Measurements from ENCODE around the gene PERCC1.

The PERCC1 gene

DNA sequence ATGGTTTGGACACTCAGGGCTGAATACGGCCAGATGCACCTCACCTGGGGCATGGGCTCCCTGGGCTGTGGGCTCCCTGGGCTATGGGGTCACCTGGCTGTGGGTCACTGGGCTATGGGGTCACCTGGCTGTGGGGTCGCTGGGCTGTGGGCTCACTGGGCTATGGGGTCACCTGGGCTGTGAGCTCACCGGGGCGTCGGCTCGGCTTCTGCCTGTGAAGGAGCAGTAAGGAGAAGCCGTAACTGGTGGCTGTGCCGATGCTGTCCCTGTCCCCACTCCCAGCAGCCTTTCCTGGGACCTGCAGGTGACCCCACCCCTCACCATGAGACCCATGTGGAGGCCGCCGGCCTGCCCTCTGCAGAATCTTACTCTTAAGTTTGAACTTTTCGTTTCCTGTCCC lies 1.9 kb upstream of the PERCC1 start:
- no peaks in the 10 kb centered on the region for H3K36me3 ChIP-seq (ENCODE audit: control insufficient read depth in 1 of 2, insufficient read depth in 2 of 2, low read length in 2 of 2)
- H3K4me3 ChIP-seq (ENCODE audit: low read depth in 1 of 2, low read length in 2 of 2): no peak overlapping the region
- no peaks in the 10 kb centered on the region for H3K27me3 ChIP-seq (ENCODE audit: low read depth, low read length)
- H3K9me3 ChIP-seq (ENCODE audit: control insufficient read depth in 1 of 2, low read length in 2 of 2): no peaks in the 10 kb centered on the region
- no peak overlapping the region for H3K27ac ChIP-seq (ENCODE audit: low read length)
- H3K4me1 ChIP-seq (ENCODE audit: control insufficient read depth in 1 of 2, insufficient read depth in 2 of 2, low read length in 2 of 2): no peaks in the 10 kb centered on the region

GRCh38 chr16:1429631-1430030 lies 1.2 kb upstream of the PERCC1 start:
- Histone ChIP-seq H3K27ac (ENCODE audit: low read length) (no peak overlapping the region), H3K36me3 (ENCODE audit: control insufficient read depth in 1 of 2, insufficient read depth in 2 of 2, low read length in 2 of 2) (no peaks in the 10 kb centered on the region), H3K4me3 (ENCODE audit: low read depth in 1 of 2, low read length in 2 of 2) (no peak overlapping the region), H3K9me3 (ENCODE audit: control insufficient read depth in 1 of 2, low read length in 2 of 2) (no peaks in the 10 kb centered on the region), H3K4me1 (ENCODE audit: control insufficient read depth in 1 of 2, insufficient read depth in 2 of 2, low read length in 2 of 2) (no peaks in the 10 kb centered on the region), H3K27me3 (ENCODE audit: low read depth, low read length) (no peaks in the 10 kb centered on the region)

DNA sequence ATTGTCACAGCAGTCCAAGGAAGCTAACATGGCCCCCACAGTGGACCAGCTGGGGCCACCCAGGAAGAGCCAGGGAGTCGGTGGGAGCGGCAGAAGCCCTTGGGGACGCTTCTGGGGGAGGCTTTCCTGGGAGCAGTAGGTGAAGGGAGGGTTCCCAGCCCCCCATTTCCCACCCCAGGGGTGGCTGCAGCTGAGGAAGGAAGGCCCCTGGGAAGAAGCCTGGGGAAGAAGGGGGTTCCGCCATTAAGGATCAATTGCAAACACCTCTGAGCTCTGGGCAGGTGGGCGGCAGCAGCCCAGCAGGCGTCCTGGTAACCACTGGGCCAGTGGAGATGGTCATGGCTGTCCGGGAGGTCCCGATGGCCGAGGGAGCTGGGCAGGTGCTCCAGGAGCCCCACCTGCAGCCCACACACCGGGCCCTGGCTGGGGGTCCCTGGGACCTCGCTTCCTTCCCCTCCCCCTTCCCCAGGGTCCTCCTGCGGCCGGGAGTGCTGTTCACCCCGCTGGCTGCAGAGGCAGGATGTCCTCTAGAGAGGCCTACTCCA lies 592 bp upstream of the PERCC1 start:
- Histone ChIP-seq H3K4me3 (ENCODE audit: low read depth in 1 of 2, low read length in 2 of 2) (no peak overlapping the region), H3K36me3 (ENCODE audit: control insufficient read depth in 1 of 2, insufficient read depth in 2 of 2, low read length in 2 of 2) (no peaks in the 10 kb centered on the region), H3K27ac (ENCODE audit: low read length) (no peak overlapping the region), H3K4me1 (ENCODE audit: control insufficient read depth in 1 of 2, insufficient read depth in 2 of 2, low read length in 2 of 2) (no peaks in the 10 kb centered on the region), H3K9me3 (ENCODE audit: control insufficient read depth in 1 of 2, low read length in 2 of 2) (no peaks in the 10 kb centered on the region), H3K27me3 (ENCODE audit: low read depth, low read length) (no peaks in the 10 kb centered on the region)

GRCh38 chr16:1431497-1432270 lies 806 bp downstream of the PERCC1 start:
- no peaks in the 10 kb centered on the region for H3K36me3 ChIP-seq (ENCODE audit: control insufficient read depth in 1 of 2, insufficient read depth in 2 of 2, low read length in 2 of 2)
- H3K9me3 ChIP-seq (ENCODE audit: control insufficient read depth in 1 of 2, low read length in 2 of 2): no peaks in the 10 kb centered on the region
- H3K27ac ChIP-seq (ENCODE audit: low read length): no peak overlapping the region
- no peaks in the 10 kb centered on the region for H3K4me1 ChIP-seq (ENCODE audit: control insufficient read depth in 1 of 2, insufficient read depth in 2 of 2, low read length in 2 of 2)
- H3K4me3 ChIP-seq (ENCODE audit: low read depth in 1 of 2, low read length in 2 of 2): no peak overlapping the region
- H3K27me3 ChIP-seq (ENCODE audit: low read depth, low read length): no peaks in the 10 kb centered on the region

DNA sequence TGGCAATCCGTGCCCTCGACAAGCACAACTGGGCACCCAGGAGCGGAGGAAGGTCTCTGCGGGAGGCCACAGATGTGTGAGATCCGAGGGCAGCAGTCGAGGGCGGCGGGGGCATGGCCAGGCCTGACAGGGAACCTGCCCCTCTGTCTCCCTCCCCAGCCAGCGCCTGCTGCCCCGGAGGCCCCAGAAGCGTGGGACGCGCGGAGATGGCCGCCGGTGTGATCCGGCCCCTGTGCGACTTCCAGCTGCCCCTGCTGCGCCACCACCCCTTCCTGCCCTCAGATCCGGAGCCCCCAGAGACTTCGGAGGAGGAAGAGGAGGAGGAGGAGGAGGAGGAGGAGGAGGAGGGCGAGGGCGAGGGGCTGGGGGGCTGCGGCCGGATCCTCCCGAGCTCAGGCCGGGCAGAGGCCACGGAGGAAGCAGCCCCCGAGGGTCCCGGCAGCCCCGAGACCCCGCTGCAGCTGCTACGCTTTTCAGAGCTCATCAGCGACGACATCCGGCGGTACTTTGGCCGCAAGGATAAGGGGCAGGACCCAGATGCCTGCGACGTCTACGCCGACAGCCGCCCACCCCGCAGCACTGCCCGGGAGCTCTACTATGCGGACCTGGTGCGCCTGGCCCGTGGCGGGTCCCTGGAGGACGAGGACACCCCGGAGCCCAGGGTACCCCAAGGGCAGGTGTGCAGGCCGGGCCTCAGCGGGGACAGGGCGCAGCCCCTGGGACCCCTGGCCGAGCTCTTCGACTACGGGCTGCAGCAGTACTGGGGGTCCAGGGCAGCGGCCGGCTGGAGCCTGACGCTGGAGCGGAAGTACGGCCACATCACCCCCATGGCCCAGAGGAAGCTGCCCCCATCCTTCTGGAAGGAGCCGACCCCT lies 1.7 kb downstream of the PERCC1 start:
- Histone ChIP-seq H3K4me3 (ENCODE audit: low read depth in 1 of 2, low read length in 2 of 2) (no peak overlapping the region), H3K9me3 (ENCODE audit: control insufficient read depth in 1 of 2, low read length in 2 of 2) (no peaks in the 10 kb centered on the region), H3K27me3 (ENCODE audit: low read depth, low read length) (no peaks in the 10 kb centered on the region), H3K4me1 (ENCODE audit: control insufficient read depth in 1 of 2, insufficient read depth in 2 of 2, low read length in 2 of 2) (no peaks in the 10 kb centered on the region), H3K36me3 (ENCODE audit: control insufficient read depth in 1 of 2, insufficient read depth in 2 of 2, low read length in 2 of 2) (no peaks in the 10 kb centered on the region), H3K27ac (ENCODE audit: low read length) (no peak overlapping the region)

DNA sequence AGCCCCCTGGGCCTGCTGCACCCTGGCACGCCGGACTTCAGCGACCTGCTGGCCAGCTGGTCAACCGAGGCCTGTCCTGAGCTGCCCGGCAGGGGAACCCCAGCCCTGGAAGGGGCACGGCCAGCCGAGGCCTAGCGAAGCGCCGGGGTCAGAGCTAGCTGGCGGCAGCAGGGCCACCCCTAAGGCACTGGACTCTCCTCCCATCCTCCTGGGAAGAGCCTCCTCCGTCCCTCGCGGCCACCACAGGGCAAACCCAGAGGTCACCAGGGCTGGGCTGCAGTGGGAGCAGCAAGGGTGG lies 2.3 kb downstream of the PERCC1 start:
- H3K9me3 ChIP-seq (ENCODE audit: control insufficient read depth in 1 of 2, low read length in 2 of 2): no peaks in the 10 kb centered on the region
- H3K36me3 ChIP-seq (ENCODE audit: control insufficient read depth in 1 of 2, insufficient read depth in 2 of 2, low read length in 2 of 2): no peaks in the 10 kb centered on the region
- H3K27me3 ChIP-seq (ENCODE audit: low read depth, low read length): no peaks in the 10 kb centered on the region
- H3K4me3 ChIP-seq (ENCODE audit: low read depth in 1 of 2, low read length in 2 of 2): no peak overlapping the region
- no peaks in the 10 kb centered on the region for H3K4me1 ChIP-seq (ENCODE audit: control insufficient read depth in 1 of 2, insufficient read depth in 2 of 2, low read length in 2 of 2)
- H3K27ac ChIP-seq (ENCODE audit: low read length): no peak overlapping the region

GRCh38 chr16:1433756-1434155 lies 2.9 kb downstream of the PERCC1 start:
- Histone ChIP-seq H3K36me3 (ENCODE audit: control insufficient read depth in 1 of 2, insufficient read depth in 2 of 2, low read length in 2 of 2) (no peaks in the 10 kb centered on the region), H3K27ac (ENCODE audit: low read length) (no peak overlapping the region)

GRCh38 chr16:1434644-1435592 lies 4.0 kb downstream of the PERCC1 start:
- Histone ChIP-seq H3K9me3 (ENCODE audit: control insufficient read depth in 1 of 2, low read length in 2 of 2) (no peaks in the 10 kb centered on the region), H3K4me1 (ENCODE audit: control insufficient read depth in 1 of 2, insufficient read depth in 2 of 2, low read length in 2 of 2) (no peaks in the 10 kb centered on the region), H3K4me3 (ENCODE audit: low read depth in 1 of 2, low read length in 2 of 2) (no peak overlapping the region), H3K27me3 (ENCODE audit: low read depth, low read length) (no peaks in the 10 kb centered on the region), H3K27ac (ENCODE audit: low read length) (no peak overlapping the region), H3K36me3 (ENCODE audit: control insufficient read depth in 1 of 2, insufficient read depth in 2 of 2, low read length in 2 of 2) (no peaks in the 10 kb centered on the region)

More at GRCh38 chr16:1433756-1434155, 2.9 kb downstream of the PERCC1 start:
- no peaks in the 10 kb centered on the region for H3K9me3 ChIP-seq (ENCODE audit: control insufficient read depth in 1 of 2, low read length in 2 of 2)
- no peak overlapping the region for H3K4me3 ChIP-seq (ENCODE audit: low read depth in 1 of 2, low read length in 2 of 2)
- no peaks in the 10 kb centered on the region for H3K4me1 ChIP-seq (ENCODE audit: control insufficient read depth in 1 of 2, insufficient read depth in 2 of 2, low read length in 2 of 2)
- H3K27me3 ChIP-seq (ENCODE audit: low read depth, low read length): no peaks in the 10 kb centered on the region

GRCh38 chr16:1435921-1436697 lies 5.2 kb downstream of the PERCC1 start:
- Histone ChIP-seq H3K4me3 (ENCODE audit: low read depth in 1 of 2, low read length in 2 of 2) (no peak overlapping the region), H3K27me3 (ENCODE audit: low read depth, low read length) (no peaks in the 10 kb centered on the region), H3K27ac (ENCODE audit: low read length) (no peak overlapping the region), H3K36me3 (ENCODE audit: control insufficient read depth in 1 of 2, insufficient read depth in 2 of 2, low read length in 2 of 2) (no peaks in the 10 kb centered on the region), H3K4me1 (ENCODE audit: control insufficient read depth in 1 of 2, insufficient read depth in 2 of 2, low read length in 2 of 2) (no peaks in the 10 kb centered on the region), H3K9me3 (ENCODE audit: control insufficient read depth in 1 of 2, low read length in 2 of 2) (no peaks in the 10 kb centered on the region)

- H3K4me1 ChIP-seq (ENCODE audit: control insufficient read depth in 1 of 2, insufficient read depth in 2 of 2, low read length in 2 of 2): no peaks in the 10 kb centered on the region
- H3K36me3 ChIP-seq (ENCODE audit: control insufficient read depth in 1 of 2, insufficient read depth in 2 of 2, low read length in 2 of 2): no peaks in the 10 kb centered on the region
- H3K9me3 ChIP-seq (ENCODE audit: control insufficient read depth in 1 of 2, low read length in 2 of 2): no peaks in the 10 kb centered on the region
- no peak overlapping the region for H3K27ac ChIP-seq (ENCODE audit: low read length)
- H3K27me3 ChIP-seq (ENCODE audit: low read depth, low read length): no peaks in the 10 kb centered on the region
- no peak overlapping the region for H3K4me3 ChIP-seq (ENCODE audit: low read depth in 1 of 2, low read length in 2 of 2)
These were observed 6.0 kb downstream of the PERCC1 start for GRCh38 chr16:1436731-1437355.

Measured in muscle layer of duodenum (tissue), 2 donors.